Naive thymus-derived CD8-positive, alpha-beta T cell (primary cell): ENCODE data around the gene REEP1. TPM values are rescaled to one million over a fixed set of nuclear protein-coding genes. Genes with fewer than 3 reads are reported as not detected.
A peak's percentile ranks its signal among the peaks of the same experiment; 100 is the strongest.

ENCODE experiments used
- ATAC-seq, 2 donors: fragments of 150-1000 bp; cut with Tn5 transposase in 1 of 2; sonication (Bioruptor Pico), chemical (Tn5 transposase) in 1 of 2; 1 replicate in 1 of 2; 2 replicates in 1 of 2; pipeline ENCODE4 v1.10.0; 2021; ENCODE audit warnings: mild to moderate bottlenecking in 2 of 2, moderate library complexity in 2 of 2
- POLR2A ChIA-PET: fragments of 350-600 bp; sonication (Branson Sonifier 250); formaldehyde crosslinking; loops from one replicate; lab custom pipeline; 2021; ENCODE audit warnings: antibody characterized with exemption; lab: Charles Lee
- DNase-seq, 10 donors: peaks; one replicate each; pipeline versions ENCODE4 v3.0.0 to v3.0.0-alpha.2; 2020 to 2022
- H3K27ac Mint-ChIP-seq, 10 donors: one replicate each; pipeline ENCODE4 v1.8.0; 2020 to 2022; ENCODE audit warnings: mild to moderate bottlenecking in 10 of 10, mixed read lengths in 10 of 10, moderate library complexity in 4 of 10, inconsistent platforms in 1 of 10
- H3K27me3 Mint-ChIP-seq, 5 donors: one replicate each; pipeline ENCODE4 v1.8.0; 2021 to 2022; ENCODE audit warnings: mixed read lengths in 5 of 5
- H3K36me3 Mint-ChIP-seq, 3 donors: one replicate each; pipeline ENCODE4 v1.8.0; 2020 to 2022; ENCODE audit warnings: mixed read lengths in 3 of 3, mild to moderate bottlenecking in 2 of 3, inconsistent platforms in 1 of 3
- H3K4me1 Mint-ChIP-seq, 4 donors: one replicate each; pipeline ENCODE4 v1.8.0; 2021 to 2022; ENCODE audit warnings: mixed read lengths in 4 of 4
- H3K4me3 Mint-ChIP-seq, 10 donors: one replicate each; pipeline ENCODE4 v1.8.0; 2020 to 2022; ENCODE audit warnings: mild to moderate bottlenecking in 10 of 10, mixed read lengths in 10 of 10, moderate library complexity in 6 of 10, inconsistent platforms in 1 of 10
- H3K9me3 Mint-ChIP-seq, 9 donors: one replicate each; pipeline ENCODE4 v1.8.0; 2020 to 2022; ENCODE audit warnings: mixed read lengths in 9 of 9, mild to moderate bottlenecking in 3 of 9, inconsistent platforms in 1 of 9, moderate library complexity in 1 of 9
- polyA plus RNA-seq, 3 donors: library from polyadenylated mRNA; unstranded; fragments of 300-500 nt; fragmentation: Illumina TruSeq; gene quantifications; one replicate each; pipeline ENCODE4 v1.2.3, GENCODE V29; 2021
- total RNA-seq, 8 experiments: library from RNA in 2 of 8; stranded (reverse) in 2 of 8; gene quantifications; one replicate each; pipeline ENCODE4 v1.2.3 and lab custom pipeline; 2021 to 2026

The REEP1 gene
- total and polyA plus RNA-seq, 5 experiments from 2014 or later = 0.10 TPM; not detected in 4

DNA sequence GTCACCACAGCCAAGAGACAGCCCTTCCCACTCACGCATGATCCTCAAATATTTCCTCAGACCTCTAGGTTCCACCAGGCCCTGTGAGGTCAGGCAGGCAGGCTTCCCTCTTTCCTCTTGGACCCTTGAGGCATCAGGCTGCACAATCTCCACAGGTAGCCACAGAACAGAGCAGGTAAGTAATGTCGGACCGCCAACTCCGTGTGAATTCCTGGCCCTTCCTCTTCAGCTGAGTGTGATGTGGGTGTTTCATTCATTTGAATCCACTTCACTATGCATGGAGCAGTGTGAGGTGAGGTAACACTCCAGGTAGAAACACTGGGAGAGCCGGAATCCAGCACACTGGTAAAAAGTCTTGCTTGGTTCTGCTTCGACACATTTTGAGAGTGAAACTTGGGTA lies 94.2 kb downstream of the REEP1 start:
- Mint-ChIP-seq H3K27ac (no peak overlapping the region), H3K9me3 (no peaks in the 10 kb centered on the region), H3K4me1 (peaks cover 6 to 36% (median 8%) of the 10 kb centered on the region in 4 donors), H3K4me3 (no peak overlapping the region), H3K36me3 (no peaks in the 10 kb centered on the region), H3K27me3 (peaks cover 0 to 4% (median 0%) of the 10 kb centered on the region in 5 donors)
- POLR2A ChIA-PET = no interaction called here
- ATAC-seq (no peak), DNase-seq (no peak)

GRCh38 chr2:86241611-86242010 lies 95.8 kb downstream of the REEP1 start:
- Mint-ChIP-seq H3K4me3 (no peak overlapping the region), H3K27ac (peak overlapping the region in 1 of 10 donors; percentile 49), H3K27me3 (peaks cover 0 to 6% (median 3%) of the 10 kb centered on the region in 5 donors), H3K36me3 (no peaks in the 10 kb centered on the region), H3K9me3 (no peaks in the 10 kb centered on the region), H3K4me1 (peaks cover 7 to 40% (median 9%) of the 10 kb centered on the region in 4 donors)
- ATAC-seq = no peak
- POLR2A ChIA-PET = no interaction called here
- DNase-seq = no peak

DNA sequence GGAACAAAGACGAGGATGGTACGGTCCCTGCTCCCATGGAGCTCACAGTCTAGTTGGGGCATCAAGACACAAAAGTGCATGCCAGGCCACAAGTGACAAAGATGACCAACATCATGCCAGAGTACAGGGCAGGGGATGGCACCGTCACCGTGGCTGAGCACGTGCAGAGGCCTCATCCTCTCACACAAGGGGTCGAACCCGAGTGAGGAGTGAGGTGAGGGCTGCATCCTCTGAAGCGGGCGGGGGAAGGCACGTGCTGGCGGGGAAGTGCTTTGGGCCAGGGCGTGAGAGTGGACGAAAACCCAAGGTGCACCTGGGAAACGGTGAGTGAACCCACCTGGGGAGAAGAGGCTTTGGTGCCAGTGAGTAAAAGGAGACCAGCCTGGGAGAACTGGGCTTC lies 97.2 kb downstream of the REEP1 start:
- H3K27ac Mint-ChIP-seq = no peak overlapping the region
- H3K27me3 Mint-ChIP-seq = peaks cover 0 to 6% (median 5%) of the 10 kb centered on the region in 5 donors

GRCh38 chr2:86239745-86240144 lies 97.7 kb downstream of the REEP1 start:
- no peak overlapping the region for H3K27ac Mint-ChIP-seq
- ATAC-seq (no peak), DNase-seq (no peak)
- H3K27me3 Mint-ChIP-seq = peaks cover 0 to 6% (median 5%) of the 10 kb centered on the region in 5 donors
- POLR2A ChIA-PET = no interaction called here
- H3K9me3 Mint-ChIP-seq = peaks cover 0 to 1% (median 0%) of the 10 kb centered on the region in 9 donors
- no peak overlapping the region for H3K4me3 Mint-ChIP-seq
- peaks cover 7 to 40% (median 9%) of the 10 kb centered on the region in 4 donors for H3K4me1 Mint-ChIP-seq
- H3K36me3 Mint-ChIP-seq = no peaks in the 10 kb centered on the region

More for the DNA sequence above, 97.2 kb downstream of the REEP1 start:
- no peaks in the 10 kb centered on the region for H3K36me3 Mint-ChIP-seq
- DNase-seq = no peak
- POLR2A ChIA-PET = no interaction called here
- peaks cover 0 to 1% (median 0%) of the 10 kb centered on the region in 9 donors for H3K9me3 Mint-ChIP-seq
- peaks cover 7 to 40% (median 9%) of the 10 kb centered on the region in 4 donors for H3K4me1 Mint-ChIP-seq
- no peak for ATAC-seq
- no peak overlapping the region for H3K4me3 Mint-ChIP-seq

- H3K9me3 Mint-ChIP-seq = peaks cover 0 to 1% (median 0%) of the 10 kb centered on the region in 9 donors
- no peak overlapping the region for H3K27ac Mint-ChIP-seq
- ATAC-seq (no peak), DNase-seq (no peak)
- peaks cover 7 to 36% (median 9%) of the 10 kb centered on the region in 4 donors for H3K4me1 Mint-ChIP-seq
- H3K4me3 Mint-ChIP-seq = no peak overlapping the region
- peaks cover 0 to 7% (median 5%) of the 10 kb centered on the region in 5 donors for H3K27me3 Mint-ChIP-seq
- POLR2A ChIA-PET = no interaction called here
- H3K36me3 Mint-ChIP-seq = no peaks in the 10 kb centered on the region
Observed at GRCh38 chr2:86239326-86239725, 98.1 kb downstream of the REEP1 start.

GRCh38 chr2:86238354-86238753 lies 99.1 kb downstream of the REEP1 start:
- Mint-ChIP-seq H3K4me1 (peaks cover 7 to 26% (median 9%) of the 10 kb centered on the region in 4 donors), H3K27me3 (peaks cover 0 to 8% (median 5%) of the 10 kb centered on the region in 5 donors), H3K4me3 (peak overlapping the region in 7 of 10 donors; percentile 2 to 38 (median 20)), H3K9me3 (peaks cover 0 to 1% (median 0%) of the 10 kb centered on the region in 9 donors), H3K27ac (peak overlapping the region in 2 of 10 donors; percentile 5 to 9), H3K36me3 (no peaks in the 10 kb centered on the region)
- ATAC-seq (peak; percentile 84 to 87), DNase-seq (peak in 5 of 10 donors; percentile 8 to 37 (median 22))
- POLR2A ChIA-PET = no interaction called here

- peaks cover 0 to 1% (median 0%) of the 10 kb centered on the region in 9 donors for H3K9me3 Mint-ChIP-seq
- H3K4me1 Mint-ChIP-seq = peaks cover 3 to 26% (median 9%) of the 10 kb centered on the region in 4 donors
- peaks cover 0 to 8% (median 5%) of the 10 kb centered on the region in 5 donors for H3K27me3 Mint-ChIP-seq
- no peak overlapping the region for H3K4me3 Mint-ChIP-seq
- no peak overlapping the region for H3K27ac Mint-ChIP-seq
- ATAC-seq (no peak), DNase-seq (no peak)
- H3K36me3 Mint-ChIP-seq = no peaks in the 10 kb centered on the region
- POLR2A ChIA-PET = no interaction called here
Observed at GRCh38 chr2:86237172-86237571, 100.3 kb downstream of the REEP1 start.

- Mint-ChIP-seq H3K36me3 (no peaks in the 10 kb centered on the region), H3K4me3 (no peak overlapping the region), H3K27ac (no peak overlapping the region), H3K9me3 (peaks cover 0 to 1% (median 0%) of the 10 kb centered on the region in 9 donors), H3K4me1 (peaks cover 3 to 20% (median 9%) of the 10 kb centered on the region in 4 donors), H3K27me3 (peaks cover 2 to 8% (median 5%) of the 10 kb centered on the region in 5 donors)
- ATAC-seq (no peak), DNase-seq (no peak)
- POLR2A ChIA-PET = no interaction called here
Observed at GRCh38 chr2:86235196-86235980, 102.0 kb downstream of the REEP1 start.

GRCh38 chr2:86234563-86235131 lies 102.8 kb downstream of the REEP1 start:
- POLR2A ChIA-PET = no interaction called here
- Mint-ChIP-seq H3K4me1 (peaks cover 3 to 16% (median 9%) of the 10 kb centered on the region in 4 donors), H3K27ac (no peak overlapping the region), H3K9me3 (peaks cover 0 to 1% (median 0%) of the 10 kb centered on the region in 9 donors), H3K27me3 (peaks cover 2 to 8% (median 6%) of the 10 kb centered on the region in 5 donors), H3K4me3 (no peak overlapping the region), H3K36me3 (no peaks in the 10 kb centered on the region)
- ATAC-seq = no peak
- no peak for DNase-seq

GRCh38 chr2:86233436-86233835 lies 104.0 kb downstream of the REEP1 start:
- H3K9me3 Mint-ChIP-seq = peaks cover 0 to 1% (median 0%) of the 10 kb centered on the region in 9 donors
- DNase-seq (no peak), ATAC-seq (no peak)
- H3K4me3 Mint-ChIP-seq = no peak overlapping the region
- H3K36me3 Mint-ChIP-seq = no peaks in the 10 kb centered on the region
- H3K4me1 Mint-ChIP-seq = peaks cover 1 to 15% (median 3%) of the 10 kb centered on the region in 4 donors
- POLR2A ChIA-PET = no interaction called here
- H3K27ac Mint-ChIP-seq = no peak overlapping the region
- H3K27me3 Mint-ChIP-seq = peaks cover 2 to 8% (median 5%) of the 10 kb centered on the region in 5 donors

GRCh38 chr2:86232910-86233309 lies 104.5 kb downstream of the REEP1 start:
- H3K9me3 Mint-ChIP-seq = peaks cover 0 to 1% (median 0%) of the 10 kb centered on the region in 9 donors
- ATAC-seq (no peak), DNase-seq (no peak)
- no peak overlapping the region for H3K4me3 Mint-ChIP-seq
- H3K27me3 Mint-ChIP-seq = peaks cover 2 to 8% (median 5%) of the 10 kb centered on the region in 5 donors
- peaks cover 0 to 11% (median 0%) of the 10 kb centered on the region in 4 donors for H3K4me1 Mint-ChIP-seq
- H3K27ac Mint-ChIP-seq = no peak overlapping the region
- POLR2A ChIA-PET = no interaction called here
- H3K36me3 Mint-ChIP-seq = no peaks in the 10 kb centered on the region

- peaks cover 2 to 8% (median 4%) of the 10 kb centered on the region in 5 donors for H3K27me3 Mint-ChIP-seq
Observed at GRCh38 chr2:86232373-86232784, 105.0 kb downstream of the REEP1 start.

More at GRCh38 chr2:86232373-86232784, 105.0 kb downstream of the REEP1 start:
- no peaks in the 10 kb centered on the region for H3K36me3 Mint-ChIP-seq
- DNase-seq (no peak), ATAC-seq (no peak)
- H3K27ac Mint-ChIP-seq = no peak overlapping the region
- peaks cover 0 to 1% (median 0%) of the 10 kb centered on the region in 9 donors for H3K9me3 Mint-ChIP-seq
- H3K4me1 Mint-ChIP-seq = peaks cover 0 to 11% (median 0%) of the 10 kb centered on the region in 4 donors
- H3K4me3 Mint-ChIP-seq = no peak overlapping the region
- POLR2A ChIA-PET = no interaction called here
